ENCODE results near the gene ZNF582. TPM values are rescaled to one million over a fixed set of nuclear protein-coding genes. Genes with fewer than 3 reads are reported as not detected.

ZNF582 gene
- total RNA-seq, 4 donors from 2014 or later = 7.5 to 14.1 (median 8.6) TPM

GRCh38 chr19:56405062-56405461, 11.7 kb upstream of the ZNF582 start:
- H3K27ac ChIP-seq = no peak overlapping the region
- DNase-seq = no peak
- intact Hi-C loops (cut with DNase I; ENCODE audit: low total_unique reads) = no loop called here
- peaks cover 0 to 6% of the 10 kb centered on the region in 2 donors for H3K4me1 ChIP-seq
- H3K27me3 ChIP-seq = no peaks in the 10 kb centered on the region
- H3K36me3 ChIP-seq = no peaks in the 10 kb centered on the region
- TF ChIP-seq CTCF (IDR thresholded peaks at IDR 0.05) (no peak), POLR2A (IDR thresholded peaks at IDR 0.05) (no peak)
- peak overlapping the region in 1 of 2 donors; percentile 83 for H3K4me3 ChIP-seq
- H3K9me3 ChIP-seq = peaks cover 0 to 18% of the 10 kb centered on the region in 2 donors

GRCh38 chr19:56404705-56405056, 11.3 kb upstream of the ZNF582 start:
- peaks cover 0 to 17% of the 10 kb centered on the region in 2 donors for H3K9me3 ChIP-seq
- H3K4me1 ChIP-seq = peaks cover 0 to 6% of the 10 kb centered on the region in 2 donors
- no peaks in the 10 kb centered on the region for H3K27me3 ChIP-seq
- no peaks in the 10 kb centered on the region for H3K36me3 ChIP-seq
- H3K4me3 ChIP-seq = peak overlapping the region; percentile 79 to 83
- H3K27ac ChIP-seq = peak overlapping the region in 1 of 2 donors; percentile 94
- intact Hi-C loops (cut with DNase I; ENCODE audit: low total_unique reads) = no loop called here
- no peak for DNase-seq
- TF ChIP-seq CTCF (IDR thresholded peaks at IDR 0.05) = no peak
- TF ChIP-seq POLR2A (IDR thresholded peaks at IDR 0.05) = no peak

- intact Hi-C loops (cut with DNase I; ENCODE audit: low total_unique reads) = no loop called here
Measured at GRCh38 chr19:56403764-56404704, 10.7 kb upstream of the ZNF582 start, which contains the start of gene ZNF583. TSS of gene ZNF583 (plus strand) at chr19:56404332. CDS start at chr19:56407115, 2,783 bp downstream.

GRCh38 chr19:56403261-56403660, 9.9 kb upstream of the ZNF582 start:
- peak overlapping the region; percentile 79 to 83 for H3K4me3 ChIP-seq
- H3K9me3 ChIP-seq = peaks cover 0 to 9% of the 10 kb centered on the region in 2 donors
- peaks cover 0 to 6% of the 10 kb centered on the region in 2 donors for H3K4me1 ChIP-seq
- no peak for TF ChIP-seq CTCF (IDR thresholded peaks at IDR 0.05)
- no peak for TF ChIP-seq POLR2A (IDR thresholded peaks at IDR 0.05)
- H3K36me3 ChIP-seq = no peaks in the 10 kb centered on the region
- no peaks in the 10 kb centered on the region for H3K27me3 ChIP-seq
- H3K27ac ChIP-seq = peak overlapping the region; percentile 94 to 98
- intact Hi-C loops (cut with DNase I; ENCODE audit: low total_unique reads) = no loop called here
- no peak for DNase-seq

More at GRCh38 chr19:56403764-56404704, 10.7 kb upstream of the ZNF582 start, which contains the start of gene ZNF583:
- Histone ChIP-seq H3K4me3 (peak within 1 kb of the TSS; percentile 79 to 83), H3K36me3 (no peaks in the 10 kb centered on the region), H3K4me1 (peaks cover 0 to 6% of the 10 kb centered on the region in 2 donors), H3K27ac (peak within 1 kb of the TSS; percentile 94 to 98), H3K27me3 (no peaks in the 10 kb centered on the region), H3K9me3 (peaks cover 0 to 17% of the 10 kb centered on the region in 2 donors)
- peak in 1 of 2 donors; percentile 51 for TF ChIP-seq POLR2A (IDR thresholded peaks at IDR 0.05)
- no peak for TF ChIP-seq CTCF (IDR thresholded peaks at IDR 0.05)
- peak; percentile 98 for DNase-seq

- Histone ChIP-seq H3K9me3 (no peaks in the 10 kb centered on the region), H3K27ac (no peak overlapping the region), H3K27me3 (no peaks in the 10 kb centered on the region), H3K4me3 (no peak overlapping the region), H3K4me1 (peaks cover 0 to 6% of the 10 kb centered on the region in 2 donors), H3K36me3 (no peaks in the 10 kb centered on the region)
- TF ChIP-seq CTCF (IDR thresholded peaks at IDR 0.05) = no peak
- intact Hi-C loops (cut with DNase I; ENCODE audit: low total_unique reads) = no loop called here
- DNase-seq = no peak
Measured at GRCh38 chr19:56400485-56400884, 7.2 kb upstream of the ZNF582 start.
